SH-SY5Y (cell line): ENCODE results near the gene PAQR6.

Experiments used
- GATA2 ChIP-seq: IDR thresholded peaks from 2 replicates; pipeline ENCODE4 v1.6.1; 2011; ENCODE audit warnings: mild to moderate bottlenecking, low read depth, low read length
- GATA3 ChIP-seq: IDR thresholded peaks from 2 replicates; pipeline ENCODE4 v1.6.1; 2011; ENCODE audit warnings: low read depth, mild to moderate bottlenecking, low read length, moderate library complexity

DNA sequence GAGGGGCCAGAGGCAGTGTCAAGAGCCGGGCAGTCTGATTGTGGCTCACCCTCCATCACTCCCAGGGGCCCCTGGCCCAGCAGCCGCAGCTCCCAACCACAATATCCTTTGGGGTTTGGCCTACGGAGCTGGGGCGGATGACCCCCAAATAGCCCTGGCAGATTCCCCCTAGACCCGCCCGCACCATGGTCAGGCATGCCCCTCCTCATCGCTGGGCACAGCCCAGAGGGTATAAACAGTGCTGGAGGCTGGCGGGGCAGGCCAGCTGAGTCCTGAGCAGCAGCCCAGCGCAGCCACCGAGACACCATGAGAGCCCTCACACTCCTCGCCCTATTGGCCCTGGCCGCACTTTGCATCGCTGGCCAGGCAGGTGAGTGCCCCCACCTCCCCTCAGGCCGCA is 5.9 kb downstream of the PAQR6 start, which contains the start of gene BGLAP:
- TF ChIP-seq GATA3 (no peak), GATA2 (no peak)
